HUES64 (cell line): Measurements from ENCODE around the gene SYPL1.

Source experiments
- H3K27ac ChIP-seq: 2 replicates; pipeline ENCODE4 v1.7.0; 2013; ENCODE audit warnings: low read depth, low read length, inconsistent platforms
- H3K27me3 ChIP-seq: 2 replicates; pipeline ENCODE4 v1.6.1; 2013; ENCODE audit warnings: mild to moderate bottlenecking, low read length; ENCODE audit not compliant: insufficient read depth
- H3K36me3 ChIP-seq: 2 replicates; pipeline ENCODE4 v1.6.1; 2013; ENCODE audit warnings: mild to moderate bottlenecking, low read length; ENCODE audit not compliant: insufficient read depth
- H3K4me1 ChIP-seq: 2 replicates; pipeline ENCODE4 v1.6.1; 2013; ENCODE audit warnings: mild to moderate bottlenecking, low read length, moderate library complexity; ENCODE audit not compliant: insufficient read depth
- H3K4me3 ChIP-seq: 2 replicates; pipeline ENCODE4 v1.5.1; 2013; ENCODE audit warnings: mild to moderate bottlenecking, low read length, moderate library complexity
- H3K9ac ChIP-seq: 2 replicates; pipeline ENCODE4 v1.6.1; 2013; ENCODE audit warnings: mild to moderate bottlenecking, low read depth, low read length
- H3K9me3 ChIP-seq: 2 replicates; pipeline ENCODE4 v1.6.1; 2013; ENCODE audit warnings: low read depth, low read length; ENCODE audit not compliant: insufficient read depth
- WGBS: fragments of 150-250, 120-280 bp; methylation state at CpG from one replicate; pipeline ENCODE4 v1.1.7; 2013; ENCODE audit warnings: missing lambda C conversion rate; 5-methylcytosine and 5-hydroxymethylcytosine counted together

Gene SYPL1

DNA sequence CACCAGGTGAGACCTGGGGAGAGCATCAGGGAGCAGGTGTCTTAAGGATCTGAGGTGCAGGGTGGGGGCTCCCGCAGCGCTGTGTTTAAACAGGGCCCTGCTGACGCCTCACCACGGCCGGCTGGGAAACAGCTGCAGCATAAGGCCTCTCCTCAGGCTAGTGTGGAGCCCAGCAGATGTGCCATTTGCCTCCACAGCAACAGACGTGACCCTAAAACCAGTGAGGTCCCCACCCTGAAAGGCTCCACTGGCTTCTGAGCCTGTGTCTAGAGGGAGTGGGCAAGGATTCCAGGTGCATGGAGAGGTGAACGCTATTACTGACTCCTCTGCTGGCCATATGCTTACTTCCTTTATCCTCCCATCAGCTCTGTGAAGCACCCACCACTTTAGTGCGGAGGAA, 47.8 kb downstream of the SYPL1 start:
- Histone ChIP-seq H3K4me1 (peaks cover 13% of the 10 kb centered on the region; the same call in 1 of the 2 replicates), H3K9me3 (0 out of 2 replicates have a peak, but pooled peaks cover 7% of the 10 kb centered on the region)
- WGBS, result 92% methylated on average over 8 of the region's 8 CpGs

DNA sequence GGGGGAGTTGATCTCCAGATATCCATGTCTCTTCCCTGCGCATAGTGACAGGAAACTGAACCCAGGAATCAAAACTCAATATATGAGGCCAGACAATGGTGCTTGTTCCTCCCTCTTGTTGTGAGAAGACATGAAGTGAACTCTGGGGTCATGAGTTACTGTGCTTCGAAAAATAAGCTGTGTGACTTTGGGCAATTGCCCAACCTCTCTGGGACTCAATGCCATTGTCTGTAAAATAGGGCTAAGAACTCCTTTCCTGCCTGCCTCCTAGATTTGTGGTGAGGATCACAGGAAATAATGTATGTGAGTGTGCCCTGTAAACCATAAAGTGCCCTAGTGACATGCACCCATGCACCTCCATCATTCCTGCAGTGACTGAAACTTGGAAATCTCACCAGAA, 48.4 kb downstream of the SYPL1 start:
- H3K36me3 ChIP-seq, result no peaks in the 10 kb centered on the region
- no peak overlapping the region for H3K27ac ChIP-seq
- no peak overlapping the region for H3K4me3 ChIP-seq
- H3K4me1 ChIP-seq, result peaks cover 13% of the 10 kb centered on the region; the same call in 1 of the 2 replicates
- 97% methylated on average over 2 of the region's 2 CpGs for WGBS
- no peak overlapping the region for H3K9ac ChIP-seq
- 0 out of 2 replicates have a peak, but pooled peaks cover 7% of the 10 kb centered on the region for H3K9me3 ChIP-seq
- H3K27me3 ChIP-seq, result no peaks in the 10 kb centered on the region

More for the DNA sequence above, 47.8 kb downstream of the SYPL1 start:
- H3K9ac ChIP-seq, result no peak overlapping the region
- H3K27me3 ChIP-seq, result no peaks in the 10 kb centered on the region
- H3K27ac ChIP-seq, result no peak overlapping the region
- no peaks in the 10 kb centered on the region for H3K36me3 ChIP-seq
- no peak overlapping the region for H3K4me3 ChIP-seq

DNA sequence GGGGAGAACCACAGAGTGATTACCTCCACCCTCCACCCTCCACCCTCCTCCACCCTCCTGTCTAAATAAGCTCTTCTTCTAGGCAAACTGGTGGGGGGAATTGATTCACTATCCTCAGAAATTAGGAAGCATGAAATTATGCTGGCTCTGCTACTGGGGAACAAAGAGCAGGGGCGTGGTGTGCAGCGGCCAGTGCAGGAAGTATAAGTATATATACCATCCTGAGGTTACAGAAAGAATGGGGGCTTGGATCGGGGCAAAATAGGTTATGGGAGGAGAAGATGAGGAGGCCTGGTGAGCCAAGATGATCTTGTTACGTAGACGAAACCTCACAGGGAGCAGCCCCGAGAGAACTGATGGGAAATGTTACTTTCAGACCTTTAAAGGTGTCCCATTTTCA, 49.1 kb downstream of the SYPL1 start:
- Histone ChIP-seq H3K4me3 (no peak overlapping the region), H3K9ac (no peak overlapping the region), H3K4me1 (peaks cover 13% of the 10 kb centered on the region; the same call in 1 of the 2 replicates), H3K27ac (no peak overlapping the region), H3K9me3 (0 out of 2 replicates have a peak, but pooled peaks cover 7% of the 10 kb centered on the region), H3K27me3 (no peaks in the 10 kb centered on the region), H3K36me3 (no peaks in the 10 kb centered on the region)
- 90% methylated on average over 6 of the region's 6 CpGs for WGBS

DNA sequence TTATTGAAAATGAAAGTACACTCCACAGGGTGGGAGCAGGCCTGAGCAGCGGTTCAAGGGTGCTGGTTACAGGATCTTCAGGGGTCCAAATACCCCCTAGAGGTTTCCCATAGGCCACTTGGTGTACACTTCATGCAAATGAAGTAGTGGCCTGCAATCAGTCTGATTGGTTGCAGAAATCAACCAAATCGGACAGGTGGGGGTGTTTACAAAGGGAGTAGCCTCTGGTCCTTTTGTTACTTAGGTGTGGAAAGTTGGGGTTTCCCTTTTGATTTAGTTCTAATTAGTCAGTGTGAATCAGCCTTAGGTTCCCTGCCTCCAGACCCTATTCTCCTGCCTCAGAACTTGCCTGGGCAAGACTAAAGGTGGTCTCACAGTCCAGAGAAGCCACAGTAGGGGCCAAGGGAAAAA, 49.6 kb downstream of the SYPL1 start:
- Histone ChIP-seq H3K4me1 (peaks cover 13% of the 10 kb centered on the region; the same call in 1 of the 2 replicates), H3K36me3 (no peaks in the 10 kb centered on the region), H3K27ac (no peak overlapping the region), H3K4me3 (no peak overlapping the region), H3K9me3 (0 out of 2 replicates have a peak, but pooled peaks cover 7% of the 10 kb centered on the region), H3K27me3 (no peaks in the 10 kb centered on the region), H3K9ac (no peak overlapping the region)
- WGBS, result 92% methylated on average over 2 of the region's 2 CpGs

DNA sequence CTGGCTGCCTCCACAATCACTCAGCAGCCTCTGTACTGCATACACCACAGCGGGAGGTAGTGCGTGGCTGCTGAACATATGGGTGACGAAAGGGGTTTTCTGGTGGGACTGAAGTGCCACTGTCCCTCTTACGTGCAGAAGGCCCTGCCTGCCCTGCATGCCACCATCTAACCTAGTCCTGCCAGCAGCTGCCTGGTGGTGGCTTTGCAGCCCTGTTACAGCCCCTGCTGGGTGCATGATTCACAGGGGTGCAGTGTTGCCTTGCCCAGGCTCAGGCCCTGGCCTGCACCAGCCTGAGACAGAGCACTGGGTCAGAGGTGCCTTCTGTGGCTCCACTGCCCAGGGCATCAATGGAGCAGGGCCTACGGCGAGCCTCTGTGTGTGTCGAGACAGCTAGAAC, 50.1 kb downstream of the SYPL1 start:
- Histone ChIP-seq H3K4me1 (peaks cover 13% of the 10 kb centered on the region; the same call in 1 of the 2 replicates), H3K4me3 (no peak overlapping the region), H3K36me3 (no peaks in the 10 kb centered on the region), H3K27me3 (no peaks in the 10 kb centered on the region), H3K27ac (no peak overlapping the region), H3K9ac (no peak overlapping the region), H3K9me3 (0 out of 2 replicates have a peak, but pooled peaks cover 7% of the 10 kb centered on the region)
- WGBS, result 96% methylated on average over 7 of the region's 7 CpGs

DNA sequence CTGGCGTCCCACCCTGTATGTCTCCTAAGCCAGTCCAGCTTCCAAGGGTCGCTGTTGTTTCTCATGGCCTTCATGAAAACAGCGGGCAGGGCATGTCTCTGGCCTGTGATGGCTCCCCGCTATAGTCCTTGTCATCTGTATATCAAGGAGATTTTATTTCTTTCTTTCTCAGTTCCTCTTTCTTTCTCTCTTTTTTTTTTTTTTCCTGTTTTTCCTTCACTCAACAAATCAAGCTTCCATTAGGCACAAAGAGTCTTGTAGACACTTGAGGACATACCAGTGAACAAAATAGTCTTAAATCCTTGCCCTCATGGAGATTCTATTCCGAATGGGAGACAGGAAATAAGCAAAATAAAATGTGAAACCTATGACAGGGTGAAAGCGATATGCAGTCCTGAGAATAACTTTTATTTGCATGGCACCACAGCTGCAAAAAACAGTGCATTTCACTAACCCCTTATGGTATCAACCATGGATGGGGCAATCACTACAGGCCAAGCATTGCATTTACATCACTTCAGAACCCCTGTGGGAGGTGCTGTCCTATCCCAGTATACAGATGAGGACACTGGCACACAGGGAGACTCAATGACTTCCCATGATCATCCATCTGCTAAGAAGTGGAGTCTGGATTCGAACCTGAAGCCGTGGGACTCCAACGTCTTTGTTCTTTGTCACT, 50.7 kb downstream of the SYPL1 start:
- WGBS, result 94% methylated on average over 9 of the region's 9 CpGs
- Histone ChIP-seq H3K36me3 (no peaks in the 10 kb centered on the region), H3K9me3 (0 out of 2 replicates have a peak, but pooled peaks cover 7% of the 10 kb centered on the region), H3K9ac (no peak overlapping the region), H3K4me1 (peaks cover 13% of the 10 kb centered on the region; the same call in 1 of the 2 replicates), H3K4me3 (no peak overlapping the region), H3K27ac (no peak overlapping the region), H3K27me3 (no peaks in the 10 kb centered on the region)

DNA sequence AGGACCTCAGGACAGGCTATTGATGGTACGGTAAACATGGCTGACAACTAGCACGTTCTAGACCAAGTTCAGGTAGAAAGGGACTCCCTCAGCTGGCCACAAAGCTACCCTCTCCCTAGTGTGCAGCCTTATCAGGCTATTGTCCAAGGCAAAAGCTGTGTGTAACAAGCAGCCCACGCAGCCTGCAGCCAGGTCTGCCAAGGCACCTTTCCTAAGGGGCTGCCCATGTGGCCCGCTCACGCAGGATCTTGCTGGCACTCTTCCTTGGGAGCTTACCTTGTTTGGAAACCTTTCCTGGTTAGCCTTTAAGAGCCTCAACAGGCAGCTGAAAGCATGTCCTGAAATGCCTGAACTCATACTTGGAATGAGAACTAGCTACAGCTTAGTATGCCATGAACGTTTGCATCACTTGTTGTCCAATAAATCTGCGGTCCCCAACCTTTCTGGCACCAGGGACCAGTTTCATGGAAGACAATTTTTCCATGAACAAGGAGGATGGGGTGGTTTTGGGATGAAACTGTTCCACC, 51.7 kb downstream of the SYPL1 start:
- no peak overlapping the region for H3K9ac ChIP-seq

DNA sequence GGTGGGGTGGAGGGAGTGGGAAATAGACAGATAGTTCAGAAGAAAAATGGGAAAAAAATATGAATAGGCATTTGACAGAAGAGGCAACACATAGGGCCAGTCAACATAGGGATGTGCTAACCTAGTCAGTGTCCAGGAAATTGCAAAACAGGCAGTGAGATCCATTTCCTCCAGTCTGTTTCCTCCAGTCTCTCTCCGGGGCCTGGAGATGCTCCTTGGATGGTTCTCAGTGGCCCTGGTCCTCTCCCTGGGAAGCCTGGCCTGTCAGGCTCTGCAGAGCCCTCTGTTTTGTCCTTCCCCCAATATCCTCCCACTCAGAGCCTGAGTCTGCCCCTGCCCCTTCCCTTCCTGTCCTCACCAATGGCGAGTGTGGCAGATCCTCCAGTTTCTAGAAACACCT, 52.6 kb downstream of the SYPL1 start:
- Histone ChIP-seq H3K9ac (no peak overlapping the region), H3K9me3 (0 out of 2 replicates have a peak, but pooled peaks cover 7% of the 10 kb centered on the region), H3K27me3 (no peaks in the 10 kb centered on the region), H3K27ac (no peak overlapping the region), H3K4me3 (no peak overlapping the region), H3K36me3 (no peaks in the 10 kb centered on the region), H3K4me1 (peaks cover 3% of the 10 kb centered on the region; the same call in 1 of the 2 replicates)
- WGBS, result 90% methylated on average over 2 of the region's 2 CpGs

More for the DNA sequence above, 51.7 kb downstream of the SYPL1 start:
- Histone ChIP-seq H3K27ac (no peak overlapping the region), H3K9me3 (0 out of 2 replicates have a peak, but pooled peaks cover 7% of the 10 kb centered on the region), H3K27me3 (no peaks in the 10 kb centered on the region), H3K4me1 (peaks cover 6% of the 10 kb centered on the region; the same call in 1 of the 2 replicates), H3K36me3 (no peaks in the 10 kb centered on the region), H3K4me3 (no peak overlapping the region)
- WGBS, result 95% methylated on average over 7 of the region's 7 CpGs

DNA sequence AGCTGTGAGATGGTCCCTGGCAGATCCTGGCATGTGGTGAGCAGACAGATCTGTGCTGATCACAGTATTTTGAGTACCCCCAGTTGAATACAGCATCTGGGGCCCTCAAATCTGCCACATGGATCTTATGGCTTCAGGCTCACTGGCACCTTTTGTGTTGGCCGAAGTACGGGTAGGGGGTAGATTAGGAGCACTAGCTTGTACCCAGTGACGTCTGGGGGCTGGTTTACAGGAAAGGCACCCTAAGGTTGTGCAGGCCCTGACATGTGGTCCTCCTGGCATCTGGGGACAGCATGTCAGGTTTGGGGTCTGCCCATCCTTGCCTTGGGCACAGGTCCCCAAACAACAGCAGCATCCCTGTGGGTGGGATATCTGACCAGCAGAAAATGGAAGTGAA, 53.2 kb downstream of the SYPL1 start:
- Histone ChIP-seq H3K36me3 (no peaks in the 10 kb centered on the region), H3K4me3 (no peak overlapping the region), H3K4me1 (peaks cover 3% of the 10 kb centered on the region; the same call in 1 of the 2 replicates), H3K9ac (no peak overlapping the region), H3K27ac (no peak overlapping the region), H3K27me3 (no peaks in the 10 kb centered on the region), H3K9me3 (0 out of 2 replicates have a peak, but pooled peaks cover 7% of the 10 kb centered on the region)
- WGBS, result 93% methylated on average over 3 of the region's 3 CpGs

DNA sequence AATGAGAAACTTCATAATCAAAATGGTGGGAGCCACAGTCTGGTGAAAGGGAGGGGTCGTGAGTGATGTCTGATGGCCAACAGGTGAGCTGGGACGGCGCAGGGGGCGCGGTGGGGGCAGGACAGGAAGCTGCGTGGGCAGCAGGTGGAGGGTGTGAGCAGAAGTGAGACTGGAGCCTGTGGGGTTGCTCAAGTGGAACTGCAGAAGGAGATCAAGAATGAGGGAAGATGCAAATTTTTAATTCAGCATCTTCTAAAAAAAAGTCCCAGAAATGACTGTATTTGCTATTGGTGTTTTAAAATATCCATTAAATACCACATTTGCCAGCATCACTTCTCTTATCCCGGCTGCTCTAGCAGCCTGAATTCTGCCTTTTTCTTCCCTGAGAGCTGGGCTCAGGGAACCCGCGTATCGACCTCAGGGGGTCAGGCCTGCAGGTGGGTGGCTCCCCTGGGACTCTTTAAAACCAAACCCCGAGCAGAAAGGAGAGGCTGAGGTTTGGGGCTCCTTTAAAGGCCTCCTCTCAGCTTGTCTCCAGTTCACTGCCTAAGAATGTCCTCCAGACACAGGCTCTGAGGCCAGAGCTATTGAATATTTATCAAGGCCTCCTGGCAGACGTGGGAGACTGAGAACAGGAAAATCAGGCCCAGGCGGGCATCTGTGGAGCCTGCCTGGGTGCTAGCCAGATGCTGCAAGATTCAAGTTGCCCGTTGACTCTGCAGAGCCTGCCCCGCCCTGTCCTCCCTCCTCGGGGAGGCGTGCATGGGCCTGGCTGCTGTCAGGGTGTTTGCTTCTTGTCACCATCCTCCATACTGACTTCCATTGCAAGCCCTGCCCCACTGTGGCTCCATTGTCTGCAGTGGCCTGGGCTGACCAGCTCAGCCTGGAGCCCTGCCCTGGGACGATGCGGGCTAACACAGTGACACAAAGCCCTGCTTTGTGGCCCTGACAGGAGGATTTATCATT, 53.9 kb downstream of the SYPL1 start:
- H3K4me3 ChIP-seq, result no peak overlapping the region
- no peak overlapping the region for H3K27ac ChIP-seq

More for the DNA sequence above, 53.9 kb downstream of the SYPL1 start:
- WGBS, result 86% methylated on average over 19 of the region's 19 CpGs
- Histone ChIP-seq H3K9me3 (0 out of 2 replicates have a peak, but pooled peaks cover 7% of the 10 kb centered on the region), H3K36me3 (no peaks in the 10 kb centered on the region), H3K9ac (no peak overlapping the region), H3K27me3 (no peaks in the 10 kb centered on the region), H3K4me1 (peaks cover 3% of the 10 kb centered on the region; the same call in 1 of the 2 replicates)
